GM12873 (cell line): ENCODE measurements around the gene WDR83.

Source experiments
- CTCF ChIP-seq: IDR thresholded peaks from 2 replicates; pipeline ENCODE4 v1.5.1; 2012; ENCODE audit warnings: low read depth, mild to moderate bottlenecking, moderate library complexity, low read length, control low read depth; ENCODE audit not compliant: insufficient read depth; ENCODE audit errors: missing control alignments

Gene WDR83

GRCh38 chr19:12666265-12667048, at the start of gene WDR83, which contains the start of gene MAN2B1:
Gene WDR83, plus strand, starts transcription at chr19:12666807. Its CDS starts 2,984 bp downstream, at chr19:12669791.
Gene MAN2B1, minus strand, starts transcription at chr19:12666742. Its CDS starts 41 bp downstream, at chr19:12666701.
- TF ChIP-seq CTCF: no peak

- no peak for TF ChIP-seq CTCF
Measured at GRCh38 chr19:12617646-12618045, 49.0 kb upstream of the WDR83 start.

GRCh38 chr19:12623361-12624031, 43.1 kb upstream of the WDR83 start:
- no peak for TF ChIP-seq CTCF

GRCh38 chr19:12626958-12627357, 39.6 kb upstream of the WDR83 start:
- TF ChIP-seq CTCF: no peak

- TF ChIP-seq CTCF: no peak
Measured at GRCh38 chr19:12628040-12629022, 38.3 kb upstream of the WDR83 start.

- no peak for TF ChIP-seq CTCF
Measured at GRCh38 chr19:12629215-12629614, 37.4 kb upstream of the WDR83 start.
